HuH-7 (cell line): Measurements from ENCODE around the gene STIM1.

ENCODE experiments used
- DNase-seq: peaks from one replicate; pipeline ENCODE4 v3.0.0; 2011; ENCODE audit warnings: low spot score

The STIM1 gene

GRCh38 chr11:3952715-3953114 is 97.3 kb downstream of the STIM1 start:
- no peak for DNase-seq

- no peak for DNase-seq
These were observed 97.9 kb downstream of the STIM1 start for GRCh38 chr11:3953327-3953726.

GRCh38 chr11:3954448-3955298 is 99.2 kb downstream of the STIM1 start:
- no peak for DNase-seq

- DNase-seq, result no peak
These were observed 99.8 kb downstream of the STIM1 start for GRCh38 chr11:3955299-3955665.

- no peak for DNase-seq
These were observed 100.6 kb downstream of the STIM1 start for GRCh38 chr11:3956038-3956437.

GRCh38 chr11:3956748-3957147 is 101.3 kb downstream of the STIM1 start:
- no peak for DNase-seq

GRCh38 chr11:3957437-3957836 is 102.0 kb downstream of the STIM1 start:
- DNase-seq, result no peak

- DNase-seq, result no peak
These were observed 102.8 kb downstream of the STIM1 start for GRCh38 chr11:3958281-3958680.

GRCh38 chr11:3959015-3959902 is 103.8 kb downstream of the STIM1 start:
- peak; percentile 34 for DNase-seq

- DNase-seq, result no peak
These were observed 104.4 kb downstream of the STIM1 start for GRCh38 chr11:3959903-3960265.

- DNase-seq, result no peak
These were observed 107.0 kb downstream of the STIM1 start for GRCh38 chr11:3962406-3962840.

- no peak for DNase-seq
These were observed 108.6 kb downstream of the STIM1 start for GRCh38 chr11:3964056-3964455.

- no peak for DNase-seq
These were observed 109.6 kb downstream of the STIM1 start for GRCh38 chr11:3964935-3965604.

- no peak for DNase-seq
These were observed 112.2 kb downstream of the STIM1 start for GRCh38 chr11:3967695-3968094.

GRCh38 chr11:3969200-3969599 is 113.7 kb downstream of the STIM1 start:
- DNase-seq, result no peak

- no peak for DNase-seq
These were observed 114.1 kb downstream of the STIM1 start for GRCh38 chr11:3969613-3970012.

- no peak for DNase-seq
These were observed 114.6 kb downstream of the STIM1 start for GRCh38 chr11:3970108-3970507.

- DNase-seq, result no peak
These were observed 116.4 kb downstream of the STIM1 start for GRCh38 chr11:3971756-3972404.

- no peak for DNase-seq
These were observed 117.0 kb downstream of the STIM1 start for GRCh38 chr11:3972431-3972830.

- no peak for DNase-seq
These were observed 121.6 kb downstream of the STIM1 start for GRCh38 chr11:3977078-3977477.

- no peak for DNase-seq
These were observed 125.7 kb downstream of the STIM1 start for GRCh38 chr11:3981084-3981633.

GRCh38 chr11:3982431-3982830 is 127.0 kb downstream of the STIM1 start:
- no peak for DNase-seq
